Pancreas (tissue), 10 donors: ENCODE results near the gene CLEC20A. TPM values are rescaled to one million over a fixed set of nuclear protein-coding genes. Genes with fewer than 3 reads are reported as not detected.

Experiments used
- ATAC-seq, 4 donors: fragments of 200-7000 bp; cut with Tn5 transposase; one replicate each; pipeline versions ENCODE4 v1.8.0 to v1.9.1; 2020; ENCODE audit warnings: mild to moderate bottlenecking in 4 of 4, moderate library complexity in 4 of 4
- DNase-seq, 6 donors: peaks; one replicate each; pipeline ENCODE4 v3.0.0-alpha.2; 2020
- FAIRE-seq: peaks from 2 replicates; lab custom pipeline; 2012; peaks lifted over from hg19 to GRCh38; lab: Jason Lieb, UNC
- H3K27ac ChIP-seq, 4 donors: fragments of 200-600 bp; sonication (generic); 1 replicate in 3 of 4; 2 replicates in 1 of 4; pipeline versions ENCODE4 v1.5.0 to v1.8.0; 2020
- H3K27me3 ChIP-seq, 4 donors: fragments of 200-600 bp; one replicate each; pipeline ENCODE4 v1.8.0; 2021
- H3K36me3 ChIP-seq, 3 donors: fragments of 200-600 bp; sonication (generic) in 1 of 3; one replicate each; pipeline versions ENCODE4 v1.5.0 to v1.8.0; 2020 to 2021
- H3K4me1 ChIP-seq, 3 donors: fragments of 200-600 bp; one replicate each; pipeline ENCODE4 v1.8.0; 2021
- H3K4me3 ChIP-seq, 4 donors: fragments of 200-600 bp; sonication (generic) in 2 of 4; one replicate each; pipeline versions ENCODE4 v1.5.0 to v1.8.0; 2020 to 2021
- H3K9me3 ChIP-seq, 4 donors: fragments of 200-600 bp; one replicate each; pipeline ENCODE4 v1.8.0; 2021
- CTCF ChIP-seq, 4 donors: fragments of 200-600 bp; sonication (generic) in 3 of 4; IDR thresholded peaks; one replicate each; pipeline versions ENCODE4 v1.5.0 to v1.8.0; 2021; ENCODE audit warnings: antibody characterized with exemption in 4 of 4
- WGBS, 2 donors: extraction: QIAGEN DNeasy Blood & Tissue Kit; methylation state at CpG; one replicate each; pipeline ENCODE4 v1.1.7; 2013; 5-methylcytosine and 5-hydroxymethylcytosine counted together
- intact Hi-C, 3 donors: fragments of 100-400 bp; cut with DNase I; formaldehyde crosslinking; loops; one replicate each; pipeline versions ENCODE4 v1.11.1 to v1.14.2; 2022
- polyA plus RNA-seq, 2 donors: library from polyadenylated mRNA; stranded (reverse); fragments of 200-250 nt; gene quantifications; one replicate each; pipeline ENCODE4 v1.2.3, GENCODE V29; 2013
- total RNA-seq, 6 donors: library from RNA; stranded (reverse); fragmentation: NEBNext Ultra II Directional in 4 of 6; extraction: Animal tissue kit (Norgen Biotek cat#: 25700) in 4 of 6; gene quantifications; one replicate each; pipeline versions ENCODE4 v1.2.1 to v1.2.4, GENCODE V29; 2021 to 2023
- donor health status: healthy with polysubstance abuse.
- donor health status: DM: no; HTN: no; CAD: no; lungs with moderate emphysema.
- donor health status: DM: no; HTN: no; CAD: no.
- donor health status: control.
- donor health status: control.
- donor health status: Bipolar disorder and iron deficiency.
- donor health status: DM: yes; HTN: yes; CAD: no.
- donor health status: DM: no; HTN: no; CAD: no.
- donor health status: DM: no; HTN: no; CAD: no.
- donor health status: DM: yes; HTN: yes; CAD: no.

The CLEC20A gene
- total and polyA plus RNA-seq, 8 donors: not detected

GRCh38 chr1:178538192-178538916 is 41.6 kb upstream of the CLEC20A start:
- Histone ChIP-seq H3K27me3 (no peaks in the 10 kb centered on the region), H3K27ac (no peak overlapping the region), H3K36me3 (no peaks in the 10 kb centered on the region), H3K4me1 (no peaks in the 10 kb centered on the region), H3K9me3 (no peaks in the 10 kb centered on the region), H3K4me3 (no peak overlapping the region)
- no peak for TF ChIP-seq CTCF (IDR thresholded peaks at IDR 0.05)
- no peak for ATAC-seq
- no peak for DNase-seq
- intact Hi-C loops: loop anchor here in 2 of 3 donors (5.0 to 10.0 kb wide), 2 partner anchors 216 to 464 kb away; no protein-coding TSS in a partner anchor
- 83 to 84% methylated on average over 9 of the region's 9 CpGs for WGBS, 2 donors
- no peak for FAIRE-seq

GRCh38 chr1:178537382-178538090 is 40.8 kb upstream of the CLEC20A start:
- DNase-seq: peak in 3 of 6 donors; percentile 39 to 58 (median 46)
- no peaks in the 10 kb centered on the region for H3K27me3 ChIP-seq
- no peaks in the 10 kb centered on the region for H3K36me3 ChIP-seq
- ATAC-seq: peak in 2 of 4 donors; percentile 4 to 17
- intact Hi-C loops: loop anchor here in 2 of 3 donors (5.0 to 10.0 kb wide), 2 partner anchors 217 to 465 kb away; no protein-coding TSS in a partner anchor
- no peak overlapping the region for H3K4me3 ChIP-seq
- no peaks in the 10 kb centered on the region for H3K9me3 ChIP-seq
- 57 to 61% methylated on average over 20 of the region's 20 CpGs for WGBS, 2 donors
- H3K27ac ChIP-seq: peak overlapping the region in 2 of 4 donors; percentile 8 to 30
- FAIRE-seq: no peak
- TF ChIP-seq CTCF (IDR thresholded peaks at IDR 0.05): no peak
- H3K4me1 ChIP-seq: no peaks in the 10 kb centered on the region

GRCh38 chr1:178536844-178537371 is 40.1 kb upstream of the CLEC20A start:
- Histone ChIP-seq H3K4me3 (no peak overlapping the region), H3K9me3 (no peaks in the 10 kb centered on the region), H3K27me3 (no peaks in the 10 kb centered on the region), H3K36me3 (no peaks in the 10 kb centered on the region), H3K27ac (peak overlapping the region in 2 of 4 donors; percentile 8 to 30), H3K4me1 (no peaks in the 10 kb centered on the region)
- no peak for TF ChIP-seq CTCF (IDR thresholded peaks at IDR 0.05)
- ATAC-seq (peak; percentile 74 to 86 (median 84)), FAIRE-seq (no peak), DNase-seq (peak in 4 of 6 donors; percentile 52 to 81 (median 70))
- 22 to 34% methylated on average over 7 of the region's 7 CpGs for WGBS, 2 donors
- intact Hi-C loops: loop anchor here in 2 of 3 donors (5.0 to 10.0 kb wide), 2 partner anchors 218 to 465 kb away; no protein-coding TSS in a partner anchor

GRCh38 chr1:178536329-178536728 is 39.6 kb upstream of the CLEC20A start:
- no peak for TF ChIP-seq CTCF (IDR thresholded peaks at IDR 0.05)
- 90 to 97% methylated on average over 5 of the region's 5 CpGs for WGBS, 2 donors
- DNase-seq (no peak), FAIRE-seq (no peak), ATAC-seq (no peak)
- Histone ChIP-seq H3K36me3 (no peaks in the 10 kb centered on the region), H3K27ac (peak overlapping the region in 1 of 4 donors; percentile 30), H3K4me1 (no peaks in the 10 kb centered on the region), H3K9me3 (no peaks in the 10 kb centered on the region), H3K27me3 (no peaks in the 10 kb centered on the region), H3K4me3 (no peak overlapping the region)
- intact Hi-C loops: loop anchor here in 2 of 3 donors (5.0 to 10.0 kb wide), 2 partner anchors 218 to 466 kb away; no protein-coding TSS in a partner anchor
